Central memory CD4-positive, alpha-beta T cell (primary cell): Measurements from ENCODE around the gene INMT.

Source experiments
- DNase-seq: peaks from one replicate; pipeline ENCODE4 v3.0.0; 2022

The INMT gene

DNA sequence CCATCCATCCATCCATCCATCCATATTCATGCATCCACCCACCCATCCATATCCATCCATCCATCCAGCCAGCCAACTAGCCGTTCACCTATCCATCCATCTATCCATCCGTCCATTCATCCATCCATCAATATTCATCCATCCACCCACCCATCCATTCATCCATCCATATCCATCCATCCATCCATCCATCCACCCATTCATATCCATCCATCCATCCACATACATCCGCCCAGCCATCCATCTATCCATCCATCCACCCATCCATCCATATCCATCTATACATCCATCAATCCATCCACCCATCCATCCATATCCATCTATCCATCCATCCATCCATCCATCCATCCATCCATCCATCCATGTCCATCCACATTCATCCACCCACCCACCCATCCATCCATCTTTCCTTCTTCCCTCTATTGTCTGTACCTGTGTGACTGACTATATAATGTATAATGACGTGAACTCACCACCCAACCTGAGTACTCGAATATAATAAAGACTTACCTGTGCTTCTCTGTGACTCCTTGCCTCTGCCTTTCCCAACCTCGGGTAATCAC is 2.5 kb downstream of the INMT start:
- DNase-seq: no peak

DNA sequence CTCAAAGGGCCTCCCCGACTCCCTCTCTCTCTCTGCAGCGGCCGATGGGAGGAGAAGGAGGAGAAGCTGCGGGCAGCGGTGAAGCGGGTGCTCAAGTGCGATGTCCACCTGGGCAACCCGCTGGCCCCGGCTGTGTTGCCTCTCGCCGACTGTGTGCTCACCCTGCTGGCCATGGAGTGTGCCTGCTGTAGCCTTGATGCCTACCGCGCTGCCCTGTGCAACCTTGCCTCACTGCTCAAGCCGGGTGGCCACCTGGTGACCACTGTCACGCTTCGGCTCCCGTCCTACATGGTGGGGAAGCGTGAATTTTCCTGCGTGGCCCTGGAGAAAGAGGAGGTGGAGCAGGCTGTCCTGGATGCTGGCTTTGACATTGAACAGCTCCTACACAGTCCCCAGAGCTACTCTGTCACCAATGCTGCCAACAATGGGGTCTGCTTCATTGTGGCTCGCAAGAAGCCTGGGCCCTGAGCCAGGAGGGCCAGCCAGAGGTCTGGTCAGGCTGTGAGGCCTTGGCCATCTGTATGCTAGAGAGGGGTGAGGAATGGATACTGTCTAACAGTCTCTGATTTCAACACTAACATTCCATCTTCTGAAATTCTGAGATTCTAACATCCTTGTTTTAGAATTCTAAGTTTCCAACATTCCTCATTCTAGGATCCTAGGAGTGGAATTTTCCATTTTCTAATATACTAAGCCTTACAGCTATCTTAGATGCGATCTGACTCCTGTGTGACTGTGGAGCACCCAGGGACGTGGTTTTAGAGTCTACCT is 3.6 kb downstream of the INMT start:
- no peak for DNase-seq

DNA sequence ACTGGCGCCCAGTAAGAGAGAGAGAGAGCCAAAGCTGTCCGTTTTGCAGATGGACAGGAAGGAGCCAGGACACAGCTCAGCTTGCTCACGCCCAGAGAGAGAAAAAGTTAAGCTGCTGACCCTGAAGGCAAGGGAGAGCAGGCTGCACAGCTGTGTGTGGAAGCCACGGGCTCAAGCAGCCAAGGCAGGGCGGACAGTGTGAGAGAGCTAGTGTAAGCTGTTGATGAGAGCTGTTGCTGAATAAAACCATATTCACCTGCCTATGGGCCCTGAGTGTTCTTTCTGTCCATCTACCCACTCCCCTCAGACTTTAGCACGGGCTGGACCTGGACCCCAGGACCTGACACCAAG is 5.4 kb downstream of the INMT start:
- DNase-seq: no peak

DNA sequence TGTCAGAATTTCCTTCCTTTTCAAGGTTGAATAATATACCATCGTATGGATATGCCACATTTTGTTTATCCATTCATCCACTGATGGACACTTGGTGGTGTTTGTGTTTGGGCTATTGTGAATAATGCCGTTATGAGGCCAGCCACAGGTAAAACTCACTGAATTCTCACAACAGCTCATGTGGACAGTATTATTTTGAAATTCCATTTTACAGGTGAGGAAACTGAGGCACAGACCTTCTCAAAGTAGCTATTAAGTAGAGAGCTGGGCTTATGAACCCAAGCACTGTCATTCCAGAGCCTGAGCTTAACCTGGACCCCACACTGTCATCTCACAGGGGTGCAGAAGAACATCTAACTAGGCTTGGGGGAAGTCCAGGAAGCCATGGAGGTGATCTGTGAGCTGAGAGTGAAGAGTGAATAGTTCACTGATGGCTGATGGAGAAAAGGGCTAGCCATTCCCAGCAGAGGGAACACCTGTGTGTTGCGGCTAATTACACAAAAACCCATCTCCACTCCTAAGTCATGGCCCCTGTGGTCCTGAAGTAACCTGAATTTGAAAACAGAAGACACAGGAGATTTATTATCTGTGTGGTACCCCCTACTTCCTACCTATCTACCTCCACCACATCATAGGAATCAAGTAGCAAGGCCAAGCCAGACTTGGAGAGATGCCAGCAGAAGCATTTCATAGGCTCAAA is 8.7 kb downstream of the INMT start:
- no peak for DNase-seq

DNA sequence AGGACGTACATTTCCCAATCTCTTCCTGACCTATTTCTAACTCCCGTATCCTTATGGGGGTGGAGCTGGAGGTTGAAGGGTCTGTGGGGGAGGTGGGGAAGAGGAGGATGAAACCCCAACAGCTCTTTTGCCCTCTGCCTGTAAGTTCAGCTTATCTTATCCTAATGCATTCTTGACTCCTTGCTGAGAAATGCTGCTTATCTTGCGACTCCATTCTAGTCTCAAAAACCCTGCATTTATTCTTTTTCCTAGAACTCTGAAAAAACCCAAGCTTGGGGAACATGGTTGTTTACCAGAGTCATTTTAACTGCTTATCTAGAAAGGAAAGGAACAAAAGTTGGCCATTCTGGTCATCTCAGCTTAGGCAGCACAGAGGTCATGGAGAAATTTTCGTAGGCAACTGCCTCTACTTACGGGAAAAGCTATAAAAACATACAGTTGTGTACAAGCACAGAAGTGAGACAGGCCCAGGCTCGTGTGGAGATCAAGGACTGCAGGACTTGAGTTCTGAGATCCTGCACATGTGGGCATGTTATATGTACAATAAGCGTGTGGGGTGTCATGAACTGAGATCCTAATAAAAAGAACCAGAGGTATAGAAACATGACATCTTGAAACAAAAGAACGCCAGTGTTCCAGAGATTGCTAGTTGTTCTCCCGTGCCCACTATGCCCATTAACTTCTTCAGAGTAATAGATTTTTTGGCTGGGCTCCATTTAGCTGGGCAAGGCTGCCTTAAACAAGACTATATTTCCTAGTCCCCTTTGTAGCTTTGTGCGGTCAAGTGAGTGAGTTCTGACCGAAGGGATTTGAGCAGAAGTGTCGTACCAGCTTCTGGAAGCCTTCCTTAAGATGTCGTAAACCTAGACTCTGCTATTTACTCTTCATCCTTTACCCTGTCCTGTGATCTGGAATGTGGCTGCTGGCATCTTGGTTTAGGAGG is 9.6 kb downstream of the INMT start:
- DNase-seq: no peak

DNA sequence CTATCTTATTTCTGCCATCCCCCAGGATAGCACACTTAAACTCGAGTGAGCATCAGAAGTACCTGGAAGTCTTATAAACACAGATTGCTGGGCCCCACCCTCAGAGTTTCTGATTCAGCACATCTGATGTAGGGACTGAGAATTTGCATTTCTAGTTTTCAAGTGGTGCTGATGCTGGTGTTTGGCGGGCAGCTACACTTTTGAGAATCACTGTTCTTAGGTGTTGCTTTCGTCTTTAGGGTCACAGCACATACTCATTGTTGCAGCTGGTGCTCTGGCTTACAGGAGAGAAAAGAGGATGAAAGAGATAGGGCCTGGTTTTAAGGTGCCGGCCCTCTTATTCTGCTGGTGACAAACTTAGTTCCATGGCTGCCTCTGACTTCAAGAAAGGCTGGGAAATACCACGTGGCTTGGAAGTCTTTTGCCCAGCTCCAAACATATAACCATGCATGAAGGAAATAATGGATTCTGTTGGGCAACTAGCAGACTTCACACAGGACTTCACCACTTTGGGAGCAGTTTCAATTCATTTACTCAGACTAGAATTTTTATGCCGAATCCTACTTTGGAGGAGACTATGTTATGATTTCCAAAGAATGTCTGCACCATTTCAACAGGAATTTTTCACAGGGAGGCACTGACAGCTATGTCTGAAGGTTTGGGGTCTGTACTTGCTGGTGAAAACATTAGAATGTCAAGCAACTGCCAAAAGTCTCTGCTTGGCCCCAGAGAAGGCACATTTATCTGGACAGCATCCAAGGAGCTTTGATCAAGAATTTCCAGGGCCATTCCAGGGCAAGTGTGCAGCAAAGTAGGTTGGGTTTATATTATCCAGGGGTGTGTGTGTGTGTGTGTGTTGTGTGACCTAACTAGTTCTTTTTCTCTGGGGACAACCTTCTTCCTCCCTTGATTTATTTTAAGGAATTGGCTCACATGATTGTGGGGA is 12.4 kb downstream of the INMT start:
- no peak for DNase-seq

DNA sequence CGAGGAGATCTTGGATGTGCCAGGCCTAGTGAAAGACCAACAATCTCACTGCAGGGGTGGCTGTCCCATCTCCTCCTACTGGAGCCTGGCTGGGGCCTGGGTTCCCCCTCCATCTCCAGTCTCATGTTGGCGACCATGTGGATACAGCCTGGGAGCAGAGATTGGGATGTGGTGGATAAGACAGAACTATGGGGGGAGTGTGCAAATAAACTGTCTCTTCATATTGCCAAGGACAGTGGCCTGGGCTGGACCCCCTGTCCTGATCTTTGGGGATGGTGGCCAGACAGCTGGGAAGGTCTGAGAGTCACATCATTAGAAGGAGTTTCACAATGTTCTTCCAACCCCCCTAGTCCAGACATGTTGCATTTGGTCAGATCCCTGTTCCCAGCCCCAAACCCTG is 13.5 kb downstream of the INMT start:
- DNase-seq: no peak

DNA sequence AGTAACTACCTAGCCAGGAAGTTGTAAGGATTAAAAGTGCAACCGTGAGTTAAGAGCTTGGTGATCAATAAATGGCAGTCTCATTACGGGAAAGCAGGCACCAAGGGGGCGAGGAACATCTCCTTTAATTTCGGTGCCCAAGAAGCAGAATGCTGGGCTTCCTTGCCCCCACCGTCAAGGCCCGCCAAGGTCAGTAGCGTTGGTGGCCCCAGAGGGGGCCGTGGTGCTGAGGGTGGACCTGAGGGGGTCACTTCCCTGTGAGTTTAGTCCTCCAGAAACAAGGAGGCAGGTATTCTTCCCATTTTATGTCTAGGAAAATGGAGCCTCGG is 18.9 kb downstream of the INMT start:
- no peak for DNase-seq

DNA sequence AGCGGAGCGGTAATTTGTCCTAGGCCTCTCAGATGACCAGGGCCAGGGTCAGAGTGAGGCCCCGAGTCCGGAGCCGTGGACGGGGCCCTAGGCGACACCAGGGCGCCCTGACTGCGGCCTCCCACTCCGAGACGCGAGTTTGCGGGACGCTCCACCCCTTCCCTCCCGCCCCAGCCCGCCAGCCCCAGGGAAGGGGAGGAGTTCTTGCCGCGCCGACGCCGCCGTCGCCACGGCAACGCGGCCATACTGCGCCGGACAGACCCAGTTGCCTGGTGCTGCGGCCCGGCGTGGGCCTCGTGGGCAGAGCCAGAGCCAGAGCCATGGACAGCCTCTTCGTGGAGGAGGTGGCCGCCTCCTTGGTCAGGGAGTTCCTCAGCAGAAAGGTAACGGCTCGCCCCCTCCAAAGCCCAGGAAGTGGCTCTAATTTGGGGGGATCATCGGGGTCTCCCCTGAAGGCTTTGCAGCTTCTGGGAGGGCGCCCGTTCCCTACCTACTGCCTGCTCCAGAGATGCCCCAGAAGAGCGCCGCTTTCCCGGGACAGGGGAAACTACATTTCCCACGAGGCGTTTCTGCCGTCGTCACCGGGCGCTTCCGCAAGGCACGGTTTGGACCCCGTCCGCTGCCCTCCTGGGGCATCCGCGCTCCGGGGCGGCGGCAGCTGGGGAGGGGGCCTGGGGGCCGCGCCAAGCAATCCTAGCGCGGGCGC is 19.4 kb downstream of the INMT start, which contains the start of gene MINDY4:
TSS of gene MINDY4 (plus strand) at position 244 of the 706 bp plus-strand sequence. CDS start at position 321, 77 bp downstream.
- peak; percentile 47 for DNase-seq

DNA sequence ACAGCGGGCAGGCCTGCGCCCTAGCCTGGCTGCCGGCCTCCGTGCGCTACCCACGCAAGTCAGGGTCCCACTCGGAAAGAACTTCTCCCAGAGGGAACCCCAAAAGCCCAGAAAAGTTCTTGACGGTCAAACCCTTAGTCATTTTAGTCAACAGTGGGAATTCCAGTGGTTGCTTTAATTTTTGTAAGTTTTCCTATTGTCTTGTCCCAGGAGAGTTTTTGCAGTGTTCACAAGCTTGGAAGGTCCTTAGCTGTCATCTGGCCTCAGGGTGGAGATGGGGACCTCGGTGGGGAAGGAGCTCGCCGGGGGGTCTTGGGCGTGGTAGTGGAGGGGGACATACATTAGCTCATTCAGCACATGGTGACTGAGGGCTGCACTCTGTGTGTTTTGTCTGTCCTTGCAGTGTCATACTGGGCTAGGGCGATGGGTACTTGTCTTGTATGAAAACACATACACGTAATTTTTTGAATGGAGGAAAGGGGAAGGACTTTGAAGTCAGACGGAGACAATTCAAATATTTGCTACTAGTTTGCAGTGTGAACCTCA is 20.0 kb downstream of the INMT start:
- DNase-seq: no peak

DNA sequence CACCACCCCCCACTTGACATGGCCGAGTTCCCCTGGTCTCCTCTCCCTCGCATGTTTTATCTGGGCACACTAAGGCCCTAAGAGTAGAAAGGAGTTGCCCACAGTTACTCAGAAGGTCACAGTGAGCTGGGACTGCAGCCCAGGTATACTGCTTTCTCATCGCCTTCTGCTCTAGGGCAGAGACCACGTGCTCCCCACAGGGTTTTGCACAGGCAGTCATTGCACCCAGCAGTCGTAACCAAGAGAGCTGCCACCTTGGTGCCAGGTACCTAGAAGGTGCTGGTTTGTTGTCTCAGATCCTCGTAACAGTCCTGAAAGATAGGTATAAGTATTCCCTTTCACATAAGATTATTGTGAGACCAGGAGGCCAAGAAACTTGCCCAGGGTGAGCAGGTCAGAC is 21.0 kb downstream of the INMT start:
- no peak for DNase-seq

DNA sequence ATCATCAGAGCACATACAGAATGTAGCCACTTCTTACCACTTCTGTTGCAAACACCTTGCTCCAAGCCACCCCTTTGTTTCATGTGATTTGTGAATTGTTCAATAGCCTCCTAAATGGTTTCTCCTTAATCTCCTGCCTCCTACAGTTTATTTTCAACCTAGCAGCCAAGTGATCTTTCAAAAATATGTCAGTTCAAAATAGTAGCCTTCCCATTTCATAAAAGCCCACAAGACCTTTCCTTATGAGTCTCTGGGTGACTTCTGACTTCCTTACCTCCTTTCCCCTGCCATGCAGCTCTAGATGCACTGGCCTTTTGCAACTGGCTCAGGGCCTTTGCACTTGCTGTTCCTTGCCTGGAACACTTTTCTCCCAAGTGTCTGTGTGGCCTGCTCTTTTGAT is 24.1 kb downstream of the INMT start:
- DNase-seq: no peak

DNA sequence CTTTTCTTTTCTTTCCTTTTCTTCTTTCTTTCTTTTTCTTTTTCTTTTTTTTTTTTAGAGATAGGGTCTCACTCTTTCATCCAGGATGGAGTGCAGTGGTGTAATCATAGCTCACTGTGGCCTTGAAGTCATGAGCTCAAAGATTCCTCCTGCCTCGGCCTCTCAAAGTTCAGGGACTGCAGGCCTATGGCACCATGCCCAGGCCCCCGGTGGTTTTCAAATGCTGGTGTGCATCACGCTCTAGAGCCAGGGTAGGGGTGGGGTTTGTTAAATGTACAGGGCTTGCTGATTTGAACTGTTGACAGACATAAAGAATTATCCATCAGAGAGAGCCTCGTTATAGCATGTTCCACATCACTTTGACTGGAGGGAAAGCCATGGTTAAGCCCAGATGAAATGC is 25.0 kb downstream of the INMT start:
- DNase-seq: no peak

DNA sequence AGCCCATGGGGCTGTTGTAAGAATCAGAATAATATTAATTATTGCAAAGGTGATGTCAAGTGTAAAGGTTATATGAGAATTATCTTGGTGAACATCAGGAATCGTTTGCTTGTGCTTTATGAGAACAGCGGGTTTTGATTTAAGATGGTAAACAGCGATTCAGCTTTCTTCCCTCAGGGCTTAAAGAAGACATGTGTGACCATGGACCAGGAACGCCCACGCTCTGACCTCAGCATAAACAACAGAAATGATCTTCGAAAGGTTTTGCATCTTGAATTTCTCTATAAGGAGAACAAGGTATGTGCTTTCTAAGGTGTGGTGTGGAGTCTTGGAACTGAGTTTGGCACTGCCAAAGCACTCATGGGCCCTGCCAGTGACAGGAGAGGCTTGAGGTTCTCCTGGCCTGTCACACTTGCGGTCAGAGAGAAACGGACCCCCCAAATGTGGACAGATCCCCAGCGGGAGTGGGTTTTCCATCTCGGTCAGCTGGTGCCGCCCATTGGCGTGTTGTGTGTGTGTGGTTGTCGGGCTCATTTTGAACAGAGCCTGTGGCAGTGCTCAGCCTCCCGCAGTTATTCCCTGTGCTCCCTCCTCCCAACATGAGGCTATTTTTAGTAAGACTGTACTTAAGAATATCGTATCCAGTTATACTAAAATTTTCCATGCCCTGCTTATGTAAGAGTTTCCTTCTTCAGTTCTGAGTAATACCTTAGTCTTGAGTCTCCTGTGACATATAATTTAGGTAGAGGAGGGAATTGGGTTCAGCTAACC is 26.5 kb downstream of the INMT start:
- DNase-seq: no peak

DNA sequence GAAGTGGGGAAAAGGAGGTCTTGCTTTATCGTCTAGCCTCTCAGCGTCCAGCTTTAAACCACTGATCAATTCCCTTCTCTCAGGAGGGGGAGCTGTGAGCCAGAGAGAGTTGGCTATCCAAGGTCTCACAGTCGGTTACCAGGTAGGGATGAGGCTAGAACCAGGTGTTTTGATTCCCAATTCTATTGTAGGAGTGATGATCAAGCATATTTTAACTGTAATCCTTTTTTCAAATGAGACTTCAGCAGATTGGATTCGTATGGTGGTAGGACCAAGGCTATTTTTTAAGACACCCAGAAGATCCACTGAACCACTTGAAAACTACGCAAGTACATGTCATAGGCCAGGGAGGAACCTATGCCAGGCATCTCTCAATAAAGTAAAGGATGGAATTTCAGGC is 27.6 kb downstream of the INMT start:
- no peak for DNase-seq

DNA sequence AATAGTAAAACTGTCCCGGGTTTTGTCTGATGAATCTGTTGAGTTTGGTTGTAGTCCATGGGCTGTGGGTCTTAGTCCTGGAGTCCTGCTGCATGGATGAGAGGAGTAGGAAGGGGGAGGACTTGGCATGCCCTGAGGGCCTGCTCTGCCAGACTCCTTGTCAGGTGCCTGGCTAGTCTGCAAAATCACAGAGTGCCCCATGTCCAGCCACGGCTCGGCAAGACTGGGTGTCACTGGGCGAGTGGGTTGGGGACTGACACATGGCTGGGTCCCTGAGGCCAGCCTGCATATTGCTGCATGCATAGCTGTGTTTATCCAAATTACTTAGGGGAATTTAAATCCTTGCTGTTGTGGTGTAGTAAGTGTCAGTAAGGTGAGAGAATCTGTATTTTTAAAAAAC is 29.0 kb downstream of the INMT start:
- no peak for DNase-seq

DNA sequence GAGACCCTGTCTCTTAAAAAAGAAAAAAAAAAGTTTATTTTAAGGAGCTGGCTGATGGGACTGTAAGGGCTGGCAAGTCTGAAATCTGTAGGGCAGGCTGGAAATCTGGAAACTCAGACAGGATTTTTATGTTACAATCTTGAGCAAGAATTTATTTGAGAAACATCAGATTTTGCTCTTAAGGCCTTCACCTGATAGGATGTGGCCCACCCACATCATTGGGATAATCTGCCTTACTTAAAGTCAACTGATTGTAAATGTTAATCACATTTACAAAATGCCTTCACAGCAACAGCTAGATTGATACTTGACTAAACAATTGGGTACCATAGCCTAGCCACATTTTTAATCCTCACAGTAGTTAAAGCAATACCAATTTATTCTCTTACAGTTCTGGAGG is 30.8 kb downstream of the INMT start:
- no peak for DNase-seq

DNA sequence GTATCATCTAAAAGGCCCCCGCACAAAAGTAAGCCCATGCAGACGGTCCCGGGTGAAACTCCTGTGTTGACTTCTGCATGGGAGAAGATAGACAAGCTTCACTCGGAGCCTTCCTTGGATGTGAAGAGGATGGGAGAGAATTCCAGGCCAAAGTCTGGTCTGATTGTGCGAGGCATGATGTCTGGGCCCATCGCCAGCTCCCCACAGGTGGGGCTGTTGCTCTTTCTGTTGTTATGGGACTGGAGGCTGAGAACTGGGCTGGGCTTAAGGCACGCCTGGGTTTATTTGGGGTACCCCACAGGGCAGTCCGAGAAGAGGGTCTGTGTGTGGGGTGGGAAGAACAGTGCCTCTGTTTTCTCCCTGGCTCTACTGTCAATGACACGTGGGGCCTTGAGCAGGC is 33.9 kb downstream of the INMT start:
- no peak for DNase-seq

DNA sequence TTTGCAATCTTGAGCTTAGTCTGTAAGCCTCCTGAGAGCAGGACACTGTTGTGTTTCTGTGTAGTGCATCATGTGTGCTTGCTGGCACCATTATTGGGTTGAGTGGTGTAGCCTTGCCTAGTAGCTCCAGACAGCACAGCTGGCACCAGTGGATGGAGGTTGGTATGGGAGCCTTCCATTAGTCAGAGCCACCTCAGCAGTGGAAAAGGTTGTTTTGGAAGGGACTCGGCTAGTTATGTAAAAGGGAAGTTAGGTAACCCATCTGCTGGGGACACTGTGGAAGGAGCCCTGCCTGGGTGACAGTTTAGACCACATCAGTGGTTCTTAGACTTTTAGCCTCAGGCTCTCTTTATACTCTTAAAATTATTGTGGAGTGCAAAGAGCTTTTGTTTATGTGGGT is 35.6 kb downstream of the INMT start:
- DNase-seq: no peak

DNA sequence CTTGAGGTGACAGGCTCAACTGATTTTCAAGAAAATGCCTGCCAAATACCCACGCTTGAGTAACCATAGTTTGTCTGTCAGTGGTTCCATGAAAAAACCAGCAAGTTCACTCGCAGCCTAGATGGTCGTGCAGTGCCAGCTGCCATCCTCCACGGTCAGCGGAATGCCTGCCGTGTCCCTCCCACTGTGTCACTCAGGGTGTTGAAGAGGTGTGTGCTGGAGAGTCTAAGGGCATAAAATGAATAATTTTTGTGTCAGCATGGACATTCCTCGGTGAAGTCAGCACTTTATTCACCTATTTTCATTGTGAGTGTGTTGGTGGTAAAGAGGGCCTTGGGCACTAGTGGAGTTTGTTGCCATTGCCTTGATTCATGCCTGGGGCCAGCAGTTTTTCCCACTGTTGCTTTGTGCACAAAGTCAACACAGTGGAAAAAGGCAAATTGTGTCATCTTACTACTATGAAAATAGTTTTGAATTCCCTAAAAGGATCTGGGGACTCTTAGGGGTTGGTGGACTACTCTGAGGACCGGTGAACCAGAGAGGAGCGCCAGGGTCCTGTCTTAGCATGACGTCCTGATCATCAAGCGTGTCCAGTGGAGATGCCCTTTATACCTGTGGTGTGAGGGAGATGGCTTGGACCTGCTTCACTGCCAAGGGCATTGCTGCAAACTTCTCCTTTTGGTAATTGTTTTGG is 36.9 kb downstream of the INMT start:
- DNase-seq: no peak
